RPMI7951 (cell line): ENCODE measurements around the gene ANKRD9. TPM values are rescaled to one million over a fixed set of nuclear protein-coding genes. Genes with fewer than 3 reads are reported as not detected.
"Not testable (repeated sequence)": the region's sequence is repeated elsewhere in the genome, so short reads cannot be mapped to it uniquely, and the experiment has no call there.

Experiments used
- DNase-seq: peaks from one replicate; pipeline ENCODE4 v3.0.0-alpha.2; 2012; ENCODE audit warnings: low read depth
- total RNA-seq: library from RNA; depleted of rRNA; stranded (reverse); fragments of >200 nt; shearing (Covaris generic); gene quantifications from 2 replicates; pipeline ENCODE4 v1.2.3, GENCODE V29; 2014; rRNA removed

The ANKRD9 gene, protein sequence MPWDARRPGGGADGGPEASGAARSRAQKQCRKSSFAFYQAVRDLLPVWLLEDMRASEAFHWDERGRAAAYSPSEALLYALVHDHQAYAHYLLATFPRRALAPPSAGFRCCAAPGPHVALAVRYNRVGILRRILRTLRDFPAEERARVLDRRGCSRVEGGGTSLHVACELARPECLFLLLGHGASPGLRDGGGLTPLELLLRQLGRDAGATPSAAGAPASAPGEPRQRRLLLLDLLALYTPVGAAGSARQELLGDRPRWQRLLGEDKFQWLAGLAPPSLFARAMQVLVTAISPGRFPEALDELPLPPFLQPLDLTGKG
- 6.8 and 14.0 TPM in 2 replicates for total RNA-seq

GRCh38 chr14:102509746-102510615 is at the start of gene ANKRD9:
Gene ANKRD9 (minus strand): TSS chr14:102509776. CDS start chr14:102507889, 1,887 bp downstream.
- DNase-seq, result peak; percentile 88

DNA sequence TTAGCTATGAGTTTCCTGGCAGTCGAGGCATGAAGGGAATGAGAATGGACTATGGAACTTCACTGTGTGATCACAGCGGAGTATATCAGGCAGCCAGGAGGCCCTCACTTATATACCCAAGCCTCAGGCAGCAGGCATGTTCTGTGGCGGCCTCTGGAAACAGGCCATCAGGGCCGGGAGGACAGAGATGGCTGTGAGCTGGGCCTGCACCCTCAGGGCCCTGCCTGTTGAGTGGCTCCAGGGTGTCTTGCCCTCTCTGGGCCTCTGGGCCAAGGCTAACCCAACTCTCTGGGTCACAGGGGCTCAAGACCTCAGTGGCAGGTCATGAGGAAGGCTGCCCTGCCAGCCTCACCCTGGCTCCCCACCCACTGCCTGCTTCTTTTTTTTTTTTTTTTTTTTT is 49.0 kb upstream of the ANKRD9 start:
- DNase-seq, result no peak

DNA sequence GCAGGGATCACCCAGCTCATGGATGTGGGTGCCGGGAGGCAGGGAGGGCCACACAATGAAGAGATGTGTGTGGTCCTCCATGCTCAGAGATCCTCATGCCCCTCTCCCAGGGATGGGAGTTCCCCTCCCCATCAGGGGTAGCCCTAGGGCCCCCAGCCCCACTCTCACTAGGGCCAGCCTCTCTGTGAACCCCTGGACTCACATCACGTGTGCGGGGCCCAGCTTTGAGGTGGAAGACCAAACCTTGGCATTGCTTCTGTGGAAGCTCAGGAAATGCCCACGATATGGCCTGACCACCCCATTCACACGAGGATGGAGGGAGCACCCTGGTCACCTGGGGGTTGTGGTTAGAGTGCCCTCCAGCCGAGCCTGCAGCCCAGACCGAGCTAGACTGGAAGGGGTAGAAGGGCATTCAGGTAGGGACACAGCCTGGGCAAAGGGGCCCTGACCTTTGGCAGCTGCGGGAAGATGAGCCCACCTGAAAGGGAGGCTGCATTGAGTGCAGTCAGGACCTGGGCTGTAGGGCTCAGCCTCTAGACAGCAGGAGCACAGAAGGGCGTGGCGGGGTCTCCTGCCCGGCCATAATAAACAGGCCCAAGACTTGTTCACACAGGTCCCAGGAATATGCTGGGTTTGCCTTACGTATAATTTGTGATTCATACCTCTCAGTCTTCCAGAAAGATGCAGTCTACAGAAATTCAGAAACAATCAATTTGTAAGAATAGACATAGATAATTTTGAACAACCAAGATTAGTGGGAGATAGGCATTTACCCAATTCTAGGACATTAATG is 48.1 kb upstream of the ANKRD9 start:
- DNase-seq, result no peak

DNA sequence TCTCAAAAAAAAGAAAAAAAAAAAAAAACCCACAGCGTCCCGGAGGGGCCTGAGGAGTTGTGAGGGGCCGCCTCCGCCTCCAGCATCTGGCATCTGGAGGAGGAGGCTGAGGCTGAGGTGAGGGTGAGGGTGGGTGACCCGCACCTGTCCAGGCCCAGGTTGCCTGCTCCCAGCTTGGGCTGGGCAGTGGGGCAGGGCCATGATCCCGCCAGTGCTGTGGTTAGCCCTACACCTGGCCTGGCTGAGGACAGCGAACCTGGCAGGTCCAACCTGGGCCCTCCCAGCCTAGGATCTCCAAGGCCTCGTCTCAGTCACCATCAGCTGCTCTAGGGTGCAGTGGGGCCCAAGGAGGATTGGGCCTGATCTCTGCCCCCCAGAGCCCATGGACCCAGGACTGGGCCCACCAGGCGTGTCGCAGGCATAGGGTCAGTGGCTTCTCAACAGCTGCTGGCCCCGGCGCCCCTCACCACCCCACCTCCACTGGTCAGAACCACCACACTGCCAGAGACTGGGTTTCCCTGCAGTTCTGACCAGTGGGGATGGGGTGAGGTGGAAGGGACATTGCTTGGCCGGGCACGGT is 46.6 kb upstream of the ANKRD9 start:
- no peak for DNase-seq

DNA sequence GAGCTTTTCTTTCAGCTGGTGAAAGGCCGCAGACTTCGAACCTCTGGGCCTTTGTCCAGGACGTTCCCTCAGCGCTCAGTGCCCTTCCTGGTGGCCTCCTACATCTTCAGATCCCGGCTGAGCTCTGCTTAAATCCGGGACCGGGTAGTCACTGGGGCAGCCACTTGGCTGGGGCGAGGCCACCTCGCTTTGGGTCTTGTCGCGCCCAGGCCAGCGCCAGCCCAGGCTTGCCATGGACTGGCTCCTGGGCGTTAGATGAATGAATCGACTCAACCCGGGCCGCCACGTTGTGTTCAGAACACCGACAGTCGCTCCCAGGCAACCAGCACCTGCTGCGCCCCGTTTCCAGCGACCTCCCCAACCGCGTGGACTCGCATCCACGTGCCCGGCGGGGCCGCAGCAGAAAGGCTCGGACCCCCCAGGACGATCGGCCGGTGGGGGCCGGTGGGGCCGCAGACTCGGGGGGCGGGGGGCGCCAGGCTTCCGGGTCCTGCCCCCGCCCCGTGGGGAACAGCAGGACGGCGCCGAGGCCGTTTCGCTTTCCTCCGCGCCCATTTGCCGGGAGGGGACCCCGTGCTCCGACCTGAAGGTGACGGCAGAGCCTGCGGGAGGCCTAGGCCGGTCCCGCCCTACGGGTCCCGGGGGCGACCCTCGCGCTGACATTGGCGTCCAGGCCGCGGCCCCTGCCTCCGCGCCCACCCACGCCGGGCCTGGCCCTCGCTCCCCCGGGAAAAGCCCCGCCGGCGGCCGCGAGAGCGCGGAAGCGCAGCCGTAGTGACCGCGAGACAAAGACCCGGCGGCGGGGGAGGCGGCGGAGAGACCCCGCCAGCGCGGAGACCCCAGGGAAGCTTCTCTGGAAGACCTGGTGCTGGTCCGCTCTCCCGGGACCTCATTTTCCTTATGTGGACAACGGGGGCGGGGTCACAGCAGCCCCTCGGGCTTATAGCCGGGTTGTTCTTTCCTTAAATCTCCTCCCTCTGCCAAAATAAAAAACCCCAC is 45.5 kb upstream of the ANKRD9 start:
- peak; percentile 57 for DNase-seq

DNA sequence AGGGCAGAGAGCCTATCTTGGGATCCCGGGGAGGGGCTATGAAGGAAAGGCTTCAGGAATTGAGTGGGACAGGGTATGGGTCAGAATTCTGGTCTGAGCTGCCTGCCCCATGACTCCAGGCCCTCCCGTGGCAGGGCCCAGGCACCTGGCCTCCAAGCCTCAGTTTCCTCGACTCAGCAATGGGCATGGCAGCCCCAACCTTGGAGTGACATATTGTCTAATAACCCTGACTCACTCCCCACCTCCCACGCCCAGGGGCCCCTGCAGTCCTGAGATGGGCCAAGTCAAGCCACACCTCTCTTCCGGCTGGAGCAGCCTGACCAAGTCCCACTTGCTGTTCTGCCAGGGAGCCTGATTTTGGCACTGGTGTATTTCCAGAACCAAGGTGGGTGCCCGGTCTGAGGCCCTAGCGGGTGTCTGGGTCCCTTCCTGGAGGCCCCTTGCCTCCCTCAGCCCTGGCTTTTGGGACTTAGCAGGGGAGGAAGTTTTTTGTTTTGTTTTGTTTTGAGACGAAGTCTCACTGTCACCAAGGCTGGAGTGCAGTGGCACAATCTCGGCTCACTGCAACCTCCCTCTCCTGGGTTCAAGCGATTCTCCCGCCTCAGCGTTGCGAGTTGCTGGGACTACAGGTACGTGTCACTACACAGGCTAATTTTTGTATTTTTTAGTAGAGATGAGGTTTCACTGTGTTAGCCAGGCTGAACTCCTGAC is 42.6 kb upstream of the ANKRD9 start:
- peak; percentile 62 for DNase-seq

DNA sequence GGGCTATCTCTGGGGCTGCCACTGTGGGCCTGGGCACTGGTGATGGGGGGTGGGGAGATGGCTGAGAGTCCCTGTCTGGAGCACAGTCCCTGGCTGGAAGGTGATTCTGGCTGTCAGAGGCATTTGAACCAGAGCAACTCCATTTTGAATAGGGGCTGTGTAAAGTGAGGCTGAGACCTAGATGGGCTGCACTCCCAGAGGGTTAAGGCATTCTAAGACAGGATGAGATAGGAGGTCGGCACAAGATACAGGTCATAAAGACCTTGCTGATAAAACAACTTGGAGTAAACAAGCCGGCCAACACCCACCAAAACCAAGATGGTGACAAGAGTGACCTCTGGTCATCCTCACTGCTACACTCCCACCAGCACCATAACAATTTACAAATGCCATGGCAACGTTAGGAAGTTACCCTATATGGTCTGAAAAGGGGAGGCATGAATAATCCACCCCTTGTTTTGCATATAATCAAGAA is 41.4 kb upstream of the ANKRD9 start:
- peak; percentile 37 for DNase-seq

- no peak for DNase-seq
Observed at GRCh38 chr14:102548616-102549240, 39.2 kb upstream of the ANKRD9 start.

DNA sequence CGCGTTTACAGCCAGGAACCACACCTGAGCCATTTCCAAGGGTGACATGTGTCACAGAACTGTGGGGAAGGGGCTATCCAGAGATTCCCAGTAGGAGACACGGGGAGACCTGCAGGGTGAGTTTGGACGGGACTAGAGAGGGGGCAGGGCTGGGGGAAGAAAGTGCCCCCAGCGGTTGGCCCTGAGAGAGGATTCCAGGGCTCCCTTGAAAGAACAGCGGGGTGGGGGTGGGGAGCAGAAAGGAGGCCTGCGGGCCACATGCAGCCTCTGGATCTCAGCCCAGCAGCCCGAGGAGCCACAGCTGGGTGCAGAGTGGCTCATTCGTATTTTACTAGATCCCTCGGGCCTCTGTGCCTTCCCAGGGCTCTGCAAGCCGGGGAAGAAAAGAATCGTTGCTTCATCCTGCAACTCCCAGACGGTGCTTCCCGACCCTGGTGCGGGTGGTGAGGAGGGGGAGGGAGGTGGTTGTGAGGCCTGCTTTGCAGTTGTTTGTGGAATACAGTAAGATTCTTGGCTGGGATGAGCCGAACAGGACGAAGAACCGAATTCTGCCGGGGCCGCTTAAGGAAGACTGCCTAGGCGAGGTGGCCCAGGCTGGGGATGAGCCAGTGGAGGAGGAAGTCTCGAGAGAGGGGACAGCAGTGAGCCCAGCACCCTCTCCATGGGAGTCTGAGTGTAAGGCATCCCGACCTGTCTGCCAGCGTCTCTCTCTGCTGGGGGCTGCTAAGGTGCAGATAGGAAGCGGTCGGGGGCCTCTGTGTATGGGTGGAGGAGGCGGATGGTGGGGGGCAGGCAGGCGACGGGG is 36.1 kb upstream of the ANKRD9 start:
- peak; percentile 43 for DNase-seq

DNA sequence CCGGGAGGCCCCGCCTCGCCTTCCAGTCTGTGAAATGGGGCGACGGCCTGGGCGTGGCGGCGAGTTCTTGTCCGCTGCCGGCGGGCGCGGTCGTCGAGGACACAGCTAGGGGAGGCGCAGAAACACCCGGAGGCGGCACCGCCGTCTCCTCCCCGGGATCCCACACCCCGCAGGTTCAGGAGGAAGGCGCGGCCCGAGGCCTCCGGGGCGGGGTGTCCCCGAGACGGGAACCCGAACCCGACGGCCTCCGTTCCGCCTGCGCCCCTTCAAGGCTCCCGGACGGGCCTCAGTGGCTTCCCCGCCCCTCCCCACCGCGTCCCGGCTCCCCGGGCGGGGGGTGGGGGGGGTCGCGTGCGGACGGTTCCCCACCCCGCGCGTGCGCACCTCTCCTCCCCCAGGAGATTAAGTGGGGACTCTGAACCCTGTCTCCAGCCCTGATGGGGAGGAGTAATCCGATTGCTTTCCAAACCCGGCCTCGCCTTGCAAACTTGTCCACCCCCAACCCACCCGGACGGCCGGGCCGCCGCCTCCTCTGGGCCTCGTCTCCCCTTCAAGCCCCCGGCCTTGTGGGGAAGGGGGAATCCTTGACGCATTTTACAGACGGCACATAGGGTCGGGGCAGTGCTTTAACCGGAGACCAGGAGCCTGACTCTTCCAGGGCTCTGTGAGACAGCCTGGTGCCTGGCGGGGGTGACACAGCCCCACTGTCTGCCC is 35.3 kb upstream of the ANKRD9 start:
- DNase-seq, result no peak

DNA sequence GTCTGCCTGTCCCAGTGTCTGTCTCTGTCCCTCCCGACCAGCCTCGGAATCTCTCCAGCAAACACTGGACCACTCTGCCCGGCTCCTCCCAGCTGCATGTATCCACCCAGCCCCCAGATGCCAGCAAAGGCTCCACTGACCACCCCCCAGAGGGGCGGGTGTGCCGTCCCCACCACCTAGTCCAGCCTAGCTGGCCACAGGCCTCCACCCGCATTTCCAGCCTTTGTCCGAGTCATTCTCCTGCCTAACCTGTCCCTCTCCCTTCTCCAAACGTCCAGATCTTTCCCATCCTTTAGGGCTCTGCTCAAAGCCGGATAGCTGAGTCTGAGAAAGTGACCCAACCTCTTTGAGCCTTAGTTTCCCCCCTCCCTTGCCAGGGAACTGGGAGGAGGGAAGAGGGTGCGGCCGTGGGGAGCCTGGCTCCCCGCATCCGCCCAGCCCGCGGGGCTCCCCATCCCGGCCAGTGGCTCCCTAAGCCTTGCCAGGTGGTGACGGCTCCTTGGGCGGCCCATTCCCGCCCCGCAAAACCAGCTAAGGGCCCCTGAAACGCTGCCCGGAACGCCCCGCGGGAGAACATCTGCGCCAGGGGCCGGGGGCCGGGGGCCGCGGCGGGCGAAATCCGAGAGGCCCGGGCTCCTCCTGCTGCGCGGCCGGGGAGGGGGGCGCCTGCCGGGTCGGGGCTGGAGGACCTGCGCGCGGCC is 34.6 kb upstream of the ANKRD9 start:
- no peak for DNase-seq

DNA sequence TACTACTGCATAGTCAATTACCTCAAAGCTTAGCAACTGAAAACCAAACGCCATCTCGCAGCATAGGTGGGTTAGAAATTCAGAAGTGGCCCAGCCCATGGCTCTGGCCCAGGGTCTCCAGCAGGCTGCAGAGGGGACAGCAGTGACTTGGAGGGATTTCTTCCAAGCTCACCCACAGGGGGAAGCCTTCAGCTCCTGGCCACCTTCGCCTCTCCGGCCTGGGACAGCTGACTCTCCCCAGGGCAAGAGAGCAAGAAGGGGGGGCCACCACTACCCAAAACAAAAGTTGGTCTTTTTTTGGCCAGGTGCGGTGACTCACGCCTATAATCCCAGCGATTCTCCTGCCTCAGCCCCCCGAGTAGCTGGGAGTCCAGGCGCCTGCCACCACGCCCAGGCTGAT is 32.2 kb upstream of the ANKRD9 start:
- no peak for DNase-seq

DNA sequence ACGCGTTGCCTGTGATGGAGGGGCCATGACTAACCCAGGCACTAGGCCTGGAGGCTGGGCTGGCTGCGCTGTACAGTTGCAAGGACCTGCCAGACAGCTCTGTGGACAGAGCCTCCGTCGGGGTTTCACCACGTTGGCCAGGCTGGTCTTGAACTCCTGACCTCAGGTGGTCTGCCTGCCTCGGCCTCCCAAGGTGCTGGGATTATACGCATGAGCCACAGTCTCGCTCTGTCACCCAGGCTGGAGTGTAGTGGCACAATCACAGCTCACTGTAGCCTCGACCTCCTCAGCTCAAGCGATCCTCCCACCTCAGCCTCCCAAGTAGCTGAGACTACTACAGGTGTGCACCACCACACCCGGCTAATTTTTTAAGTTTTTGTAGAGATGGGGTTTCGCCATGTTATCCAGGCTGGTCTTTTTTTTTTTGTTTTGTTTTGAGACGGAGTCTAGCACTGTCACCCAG is 31.5 kb upstream of the ANKRD9 start:
- not testable (repeated sequence) for DNase-seq

DNA sequence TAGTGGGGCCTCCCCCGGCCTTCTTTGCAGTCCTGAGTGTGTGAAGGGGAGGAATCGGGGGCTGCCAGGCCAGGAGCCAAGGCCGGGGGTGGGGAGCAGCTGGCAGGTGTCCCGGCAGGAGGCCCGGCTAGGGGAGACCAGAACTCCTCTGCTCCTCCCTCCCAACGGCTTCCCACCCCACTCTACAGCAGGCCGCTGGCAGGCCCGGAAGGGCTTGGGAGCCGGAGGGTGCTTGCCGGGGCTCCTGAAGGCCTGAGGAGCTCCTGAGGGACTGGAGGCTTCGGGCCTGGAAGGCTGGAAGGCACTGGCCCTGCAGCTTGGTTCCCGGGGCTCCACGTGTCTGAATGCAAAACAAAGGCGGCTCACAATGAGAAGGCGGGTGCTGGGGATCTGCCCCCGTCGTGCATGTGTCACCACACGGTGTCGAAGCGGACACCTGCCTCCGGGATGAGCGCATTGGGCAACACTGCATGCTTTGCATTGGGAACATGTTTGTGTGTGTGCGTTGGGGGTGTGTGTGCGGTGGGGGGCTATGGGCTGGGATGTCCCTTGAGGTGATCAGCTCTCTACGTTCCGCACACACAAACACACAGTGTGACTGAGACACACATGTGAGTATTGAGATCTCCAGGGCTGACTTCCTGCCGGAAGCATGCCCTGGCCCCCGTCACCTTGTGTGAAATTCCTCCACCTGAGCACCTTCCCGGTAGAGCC is 30.9 kb upstream of the ANKRD9 start:
- DNase-seq, result no peak

GRCh38 chr14:102539544-102540314 is 30.2 kb upstream of the ANKRD9 start:
- DNase-seq, result peak; percentile 43
